ENCODE results near the gene OR5H15.
"Not testable (repeated sequence)": the region's sequence is repeated elsewhere in the genome, so short reads cannot be mapped to it uniquely, and the experiment has no call there.

The OR5H15 gene

DNA sequence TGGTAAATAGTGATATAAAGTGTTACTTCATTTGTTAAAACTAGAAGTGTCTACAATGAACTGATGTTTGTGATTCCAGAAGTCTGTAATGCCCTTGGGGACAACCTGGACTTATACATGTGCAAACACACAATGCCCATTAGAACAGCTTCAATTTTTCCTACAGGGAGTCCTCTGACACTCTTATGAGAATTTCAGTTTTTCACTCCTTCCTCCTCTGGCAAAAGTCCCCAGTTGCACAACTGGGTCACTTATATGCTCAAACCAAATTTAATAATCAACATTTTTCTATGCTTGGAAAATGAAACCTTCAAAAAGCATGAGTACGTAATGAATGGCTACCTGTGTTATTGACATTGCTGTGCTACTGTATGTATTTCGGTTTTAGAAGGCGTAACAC, at the start of gene OR5H15:
Gene OR5H15 (plus strand): TSS at position 301 of the 400 bp plus-strand sequence. CDS start 2,004 bp downstream, outside the sequence.
- no peak for DNase-seq

DNA sequence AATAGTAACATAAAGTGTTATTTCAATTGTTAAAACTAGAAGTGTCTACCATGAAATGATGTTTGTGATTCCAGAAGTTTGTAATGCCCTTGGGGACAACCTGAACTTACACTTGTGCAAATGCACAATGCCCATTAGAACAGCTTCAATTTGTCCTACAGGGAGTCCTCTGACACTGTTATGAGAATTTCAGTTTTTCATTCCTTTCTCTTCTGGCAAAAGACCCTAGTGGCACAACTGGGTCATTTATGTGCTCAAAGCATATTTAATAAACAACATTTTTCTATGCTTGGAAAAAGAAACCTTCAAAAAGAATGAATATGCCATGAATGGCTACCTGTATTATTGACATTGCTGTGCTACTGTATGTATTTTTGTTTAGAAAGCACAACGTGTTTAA, 36.1 kb upstream of the OR5H15 start, which contains the start of gene OR5H1:
Gene OR5H1 (plus strand): TSS at position 301 of the 400 bp plus-strand sequence. CDS start 1,977 bp downstream, outside the sequence.
- no peak for DNase-seq

DNA sequence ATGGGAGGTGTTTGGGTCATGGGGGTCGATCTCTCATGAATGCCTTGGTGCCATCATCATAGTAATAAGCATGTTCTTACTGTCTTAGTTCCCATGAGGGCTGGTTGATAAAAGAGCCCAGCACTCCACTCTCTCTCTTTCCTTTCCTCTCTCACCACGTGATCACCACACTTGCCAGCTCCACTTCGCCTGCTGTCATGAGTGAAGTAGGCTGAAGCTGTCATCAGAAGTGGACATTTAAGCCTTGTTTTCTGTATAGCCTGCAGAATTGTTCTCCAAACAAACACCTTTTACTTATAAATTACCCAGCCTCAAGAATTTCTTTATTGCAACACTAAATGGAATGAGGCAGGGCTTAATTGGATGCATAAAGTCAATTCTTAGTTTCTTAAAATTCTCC, 29.9 kb upstream of the OR5H15 start:
- no peak for DNase-seq

DNA sequence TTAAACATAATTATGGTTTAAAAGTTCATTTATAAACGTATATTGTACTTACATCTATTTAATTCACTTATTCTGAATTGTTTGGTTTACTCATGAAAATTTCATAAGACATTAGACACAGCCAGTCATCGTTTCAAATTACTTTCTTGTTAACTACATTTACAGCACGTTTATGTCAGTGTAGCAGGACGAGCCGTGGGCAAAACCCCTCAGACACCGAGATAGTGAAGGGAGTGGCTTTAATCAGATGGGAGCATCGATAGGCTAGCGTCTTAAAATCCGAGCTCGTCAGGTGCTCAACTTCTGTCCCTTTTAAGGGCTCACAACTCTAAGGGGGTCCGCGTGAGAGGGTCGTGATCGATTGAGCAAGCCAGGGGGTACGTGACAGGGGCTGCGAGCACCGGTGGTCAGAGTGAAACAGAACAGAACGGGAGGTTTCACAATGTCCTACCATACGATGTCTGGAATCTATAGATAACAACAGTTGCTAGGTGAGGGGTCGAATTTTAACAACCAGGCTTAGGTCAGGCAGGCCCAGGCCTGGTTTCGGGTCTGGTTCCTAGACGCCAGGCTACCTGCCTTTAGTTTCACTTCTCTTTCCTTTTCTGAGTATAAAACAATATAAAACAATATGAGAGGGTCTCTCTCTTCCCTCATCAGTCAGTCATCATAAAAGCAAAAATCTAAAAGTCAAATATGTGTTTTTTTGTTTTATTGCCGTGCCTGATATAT, 28.5 kb upstream of the OR5H15 start:
- not testable (repeated sequence) for DNase-seq

DNA sequence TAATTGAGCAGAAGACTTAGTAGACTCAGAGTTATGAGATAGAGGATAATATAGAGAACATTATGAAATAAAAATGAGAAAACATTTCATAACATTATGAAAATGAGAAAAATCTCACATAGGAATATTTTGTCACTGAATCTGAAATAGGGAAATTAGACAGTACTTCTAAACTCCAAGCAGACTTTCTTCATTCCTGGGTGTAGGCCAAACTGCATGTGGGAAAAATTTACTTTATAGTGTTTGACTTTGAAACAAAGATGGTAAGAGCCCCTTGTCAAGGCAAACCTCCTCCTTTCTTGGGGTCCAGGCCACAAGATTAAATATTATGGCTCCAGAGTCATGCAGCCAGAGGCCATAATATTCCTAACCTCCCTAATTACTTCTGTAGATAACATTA, 26.0 kb upstream of the OR5H15 start:
- no peak for DNase-seq

DNA sequence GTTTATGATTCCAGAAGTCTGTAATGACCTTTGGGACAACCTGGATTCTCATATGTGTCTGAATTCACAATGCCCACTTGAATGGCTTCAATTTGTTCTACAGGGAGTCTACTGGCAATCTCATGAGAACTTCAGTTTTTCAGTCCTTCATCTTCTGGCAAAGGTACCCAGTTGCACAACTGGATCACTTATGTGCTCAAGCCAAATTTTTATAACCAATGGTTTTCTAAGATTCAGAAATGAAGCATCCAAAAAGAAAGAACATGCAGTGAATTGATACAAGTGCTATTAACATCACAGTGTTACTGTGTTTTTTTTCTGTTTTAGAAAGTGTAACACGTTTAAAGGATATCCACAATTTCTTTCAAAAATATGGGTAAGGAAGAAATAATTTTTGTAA, 19.3 kb upstream of the OR5H15 start, which contains the start of gene OR5H14:
Gene OR5H14 (plus strand): TSS at position 301 of the 400 bp plus-strand sequence. CDS start 1,907 bp downstream, outside the sequence.
- DNase-seq: no peak

DNA sequence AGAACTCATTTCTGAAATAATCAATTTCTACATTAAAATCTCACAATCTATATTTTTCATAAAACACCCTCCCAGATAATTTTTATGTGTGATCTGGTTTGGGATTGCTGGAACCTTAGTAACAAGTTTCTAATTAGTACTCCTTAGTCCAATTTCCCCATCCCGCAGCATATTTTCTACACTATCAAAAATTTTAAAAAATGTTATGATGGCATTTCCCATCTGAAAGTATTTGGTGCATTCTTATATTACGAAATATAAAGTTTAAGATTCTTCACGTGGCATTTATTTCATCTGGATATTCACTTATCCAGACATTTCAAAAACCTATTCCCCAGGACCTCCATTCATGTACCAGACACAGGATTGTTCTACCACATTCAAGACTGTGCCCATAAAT, 17.7 kb upstream of the OR5H15 start:
- DNase-seq: no peak

DNA sequence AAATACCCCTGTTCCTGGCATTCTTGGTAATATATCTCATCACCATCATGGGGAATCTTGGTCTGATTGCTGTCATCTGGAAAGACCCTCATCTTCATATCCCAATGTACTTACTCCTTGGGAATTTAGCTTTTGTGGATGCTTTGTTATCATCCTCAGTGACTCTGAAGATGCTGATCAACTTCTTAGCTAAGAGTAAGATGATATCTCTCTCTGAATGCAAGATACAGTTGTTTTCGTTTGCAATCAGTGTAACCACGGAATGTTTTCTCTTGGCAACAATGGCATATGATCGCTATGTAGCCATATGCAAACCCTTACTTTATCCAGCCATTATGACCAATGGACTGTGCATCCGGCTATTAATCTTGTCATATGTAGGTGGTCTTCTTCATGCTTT, 17.0 kb upstream of the OR5H15 start:
- DNase-seq: not testable (repeated sequence)

DNA sequence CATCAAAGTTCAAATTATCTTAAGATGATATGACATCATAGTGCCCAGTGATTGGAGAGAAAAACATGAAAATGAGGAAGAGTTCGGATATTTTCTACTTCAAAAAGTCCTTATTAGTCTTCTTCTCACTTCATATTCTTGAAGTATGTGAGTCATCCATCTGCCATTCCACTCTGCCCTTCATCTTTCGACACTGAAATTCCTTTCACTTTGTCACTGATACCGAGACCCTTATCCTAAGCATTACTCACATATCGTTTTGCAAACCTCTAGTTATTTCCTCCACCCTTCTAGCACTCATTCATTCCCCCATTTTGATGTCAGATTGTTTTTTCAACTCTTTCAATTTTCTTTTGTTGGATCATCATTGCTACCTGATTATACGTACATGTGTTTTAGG, 15.3 kb upstream of the OR5H15 start:
- no peak for DNase-seq

DNA sequence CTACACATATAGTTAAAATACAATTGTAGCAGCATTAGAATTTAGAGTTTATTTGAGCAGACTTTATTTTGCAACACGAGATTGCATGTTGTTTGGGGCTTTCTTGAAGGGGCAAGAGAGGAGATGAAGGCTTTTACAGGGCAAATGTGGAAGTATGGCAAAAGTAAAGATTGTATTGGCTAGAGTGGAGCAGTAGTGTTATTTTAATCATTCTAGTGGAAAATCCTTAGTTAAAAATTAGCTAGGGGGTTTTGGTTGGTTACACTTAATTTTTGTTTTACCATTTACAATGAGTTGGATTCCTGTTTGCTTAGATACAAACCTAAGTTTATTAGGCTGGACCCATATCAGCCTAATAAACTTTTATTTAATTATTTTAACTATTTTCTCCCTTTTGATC, 4.6 kb downstream of the OR5H15 start:
- no peak for DNase-seq

DNA sequence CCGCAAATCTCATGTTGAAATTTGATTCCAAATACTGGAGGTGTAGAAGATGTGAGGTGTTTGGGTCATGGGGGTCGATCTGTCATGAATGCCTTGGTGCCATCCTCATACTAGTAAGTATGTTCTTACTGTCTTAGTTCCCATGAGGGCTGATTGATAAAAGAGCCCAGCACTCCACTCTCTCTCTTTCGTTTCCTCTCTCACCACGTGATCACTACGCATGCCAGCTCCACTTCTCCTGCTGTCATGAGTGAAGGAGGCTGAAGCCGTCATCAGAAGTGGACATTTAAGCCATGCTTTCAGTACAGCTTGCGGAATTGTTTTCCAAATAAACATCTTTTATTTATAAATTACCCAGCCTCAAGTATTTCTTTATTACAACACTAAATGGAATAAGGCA, 6.1 kb downstream of the OR5H15 start:
- no peak for DNase-seq

DNA sequence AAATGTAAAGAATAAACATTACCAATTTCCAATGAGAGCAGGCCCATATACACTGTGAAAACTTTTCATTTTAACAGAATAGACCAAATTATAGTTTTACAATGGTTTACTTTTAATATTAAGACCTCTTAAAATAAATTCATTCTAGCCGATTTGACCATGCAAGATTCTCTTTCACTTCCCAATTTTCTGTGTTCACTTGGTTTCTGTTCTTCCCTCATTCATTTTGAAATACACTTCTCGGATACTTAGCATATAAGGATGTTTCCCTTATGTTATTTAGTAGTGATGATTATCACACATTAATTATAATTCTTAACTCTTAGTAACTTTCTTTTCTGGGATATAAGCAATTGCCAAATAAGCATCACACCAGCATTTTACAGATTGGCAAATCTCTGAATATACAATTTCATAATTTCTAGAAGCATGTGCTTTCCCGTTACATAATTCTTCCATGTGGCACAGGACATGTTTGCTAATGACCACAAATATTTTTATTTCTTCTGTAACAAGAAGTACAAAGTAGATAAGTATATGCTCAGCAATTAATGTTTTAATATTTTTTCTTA, 13.9 kb downstream of the OR5H15 start:
- no peak for DNase-seq

DNA sequence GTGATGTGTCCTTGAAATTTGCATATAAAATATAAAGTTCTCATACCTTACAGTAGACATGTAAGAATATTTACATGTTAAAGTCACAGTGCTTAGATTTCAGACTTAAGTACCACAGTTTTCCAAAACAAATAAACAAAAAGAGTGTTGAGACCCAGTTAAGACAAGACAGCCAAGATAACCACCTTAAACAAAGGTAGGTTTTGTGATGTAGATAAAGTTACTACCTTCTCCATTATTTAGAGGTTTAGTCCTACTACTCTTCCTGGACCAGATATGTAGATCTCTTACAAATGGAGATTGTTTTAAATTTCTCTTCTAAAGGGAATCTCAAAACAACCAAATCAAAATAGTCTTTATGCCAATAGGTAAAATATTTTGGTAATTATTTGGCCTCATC, 15.7 kb downstream of the OR5H15 start:
- no peak for DNase-seq

DNA sequence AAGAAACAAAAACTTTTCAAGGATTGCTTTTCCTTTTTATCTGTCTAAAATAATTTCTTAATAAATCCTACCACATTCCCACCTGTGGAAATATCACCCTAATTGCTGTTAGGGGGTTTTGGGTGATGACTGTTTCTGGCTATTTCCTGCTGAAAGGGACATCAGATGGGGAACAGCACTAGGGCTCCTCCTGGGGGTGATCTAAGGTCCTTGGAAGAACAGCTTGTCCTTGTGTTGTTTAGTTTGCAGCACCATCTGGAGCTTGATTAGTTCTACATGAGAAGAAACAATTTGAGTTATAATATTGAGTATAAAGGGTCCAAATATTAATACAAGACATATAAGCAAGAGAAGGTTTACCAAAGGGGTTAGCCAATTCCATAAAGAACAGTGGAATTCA, 18.7 kb downstream of the OR5H15 start:
- DNase-seq: no peak

DNA sequence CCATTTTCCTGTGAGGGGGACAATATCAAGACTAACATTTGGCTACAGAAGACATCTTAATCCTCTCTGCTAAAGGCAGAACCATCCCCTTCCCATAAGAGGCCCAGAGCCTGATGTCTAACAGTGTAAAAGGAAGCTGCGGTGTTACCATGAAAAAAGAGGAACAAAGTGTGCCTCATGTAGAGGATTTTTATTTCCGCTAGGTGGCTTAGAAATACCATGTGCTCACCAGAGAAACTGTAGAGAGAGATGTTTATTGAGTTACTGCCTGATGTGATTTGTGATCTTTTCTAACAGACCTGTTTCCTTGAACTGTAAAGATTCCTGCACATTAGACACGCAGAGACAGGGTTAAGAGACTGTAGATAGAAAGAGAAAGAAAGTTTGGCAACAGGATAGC, 22.0 kb downstream of the OR5H15 start:
- DNase-seq: no peak

DNA sequence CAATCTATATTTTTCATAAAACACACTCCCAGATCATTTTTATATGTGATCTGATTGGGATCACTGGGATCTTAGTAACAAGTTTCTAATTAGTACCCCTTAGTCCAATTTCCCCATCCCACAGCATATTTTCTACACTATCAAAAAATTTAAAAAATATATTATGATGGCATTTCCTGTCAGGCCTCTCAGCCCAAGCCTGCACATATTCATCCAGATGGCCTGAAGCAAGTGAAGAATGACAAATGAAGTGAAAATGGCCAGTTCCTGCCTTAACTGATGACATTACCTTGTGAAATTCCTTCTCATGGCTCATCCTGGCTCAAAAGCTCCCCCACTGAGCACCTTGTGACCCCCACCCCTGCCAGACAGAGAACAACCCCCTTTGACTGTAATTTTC, 24.4 kb downstream of the OR5H15 start:
- not testable (repeated sequence) for DNase-seq

DNA sequence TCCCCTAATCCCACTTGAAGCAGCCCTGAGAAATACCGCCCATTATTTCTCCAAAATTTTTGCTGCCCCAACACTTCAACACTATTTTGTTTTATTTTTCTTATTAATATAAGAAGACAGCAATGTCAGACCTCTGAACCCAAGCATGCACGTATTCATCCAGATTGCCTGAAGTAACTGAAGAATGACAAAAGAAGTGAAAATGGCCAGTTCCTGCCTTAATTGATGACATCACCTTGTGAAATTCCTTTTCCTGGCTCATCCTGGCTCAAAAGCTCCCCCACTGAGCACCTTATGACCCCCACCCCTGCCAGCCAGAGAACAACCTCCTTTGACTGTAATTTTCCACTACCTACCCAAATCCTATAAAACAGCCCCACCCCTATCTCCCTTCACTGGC, 29.8 kb downstream of the OR5H15 start:
- not testable (repeated sequence) for DNase-seq

DNA sequence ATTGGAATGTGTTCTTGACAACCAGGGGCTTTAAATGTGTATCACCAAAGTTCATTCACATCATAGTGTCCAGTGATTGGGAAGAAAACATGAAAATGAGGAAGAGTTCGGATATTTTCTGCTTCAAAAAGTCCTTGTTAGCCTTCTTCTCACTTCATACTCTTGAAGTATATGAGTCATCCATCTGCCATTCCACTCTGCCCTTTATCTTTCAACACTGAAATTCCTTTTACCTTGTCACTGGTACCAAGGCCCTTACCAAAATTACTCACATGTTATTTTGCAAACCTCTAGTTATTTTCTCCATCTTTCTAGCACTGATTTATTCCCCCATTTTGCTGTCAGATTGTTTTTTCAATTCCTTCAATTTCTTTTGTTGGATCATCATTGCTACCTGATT, 32.5 kb downstream of the OR5H15 start:
- DNase-seq: no peak

DNA sequence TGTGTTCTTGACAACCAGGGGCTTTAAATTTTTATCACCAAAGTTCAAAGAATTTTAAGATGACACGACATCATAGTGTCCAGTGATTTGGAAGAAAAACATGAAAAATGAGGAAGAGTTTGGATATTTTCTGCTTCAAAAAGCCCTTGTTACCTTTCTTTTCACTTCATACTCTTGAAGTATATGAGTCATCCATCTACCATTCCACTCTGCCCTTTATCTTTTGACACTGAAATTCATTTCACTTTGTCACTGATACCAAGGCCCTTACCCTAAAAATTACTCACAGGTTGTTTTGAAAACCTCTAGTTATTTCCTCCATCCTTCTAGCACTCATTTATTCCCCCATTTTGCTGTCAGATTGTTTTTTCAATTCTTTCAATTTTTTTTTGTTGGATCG, 42.7 kb downstream of the OR5H15 start:
- no peak for DNase-seq

DNA sequence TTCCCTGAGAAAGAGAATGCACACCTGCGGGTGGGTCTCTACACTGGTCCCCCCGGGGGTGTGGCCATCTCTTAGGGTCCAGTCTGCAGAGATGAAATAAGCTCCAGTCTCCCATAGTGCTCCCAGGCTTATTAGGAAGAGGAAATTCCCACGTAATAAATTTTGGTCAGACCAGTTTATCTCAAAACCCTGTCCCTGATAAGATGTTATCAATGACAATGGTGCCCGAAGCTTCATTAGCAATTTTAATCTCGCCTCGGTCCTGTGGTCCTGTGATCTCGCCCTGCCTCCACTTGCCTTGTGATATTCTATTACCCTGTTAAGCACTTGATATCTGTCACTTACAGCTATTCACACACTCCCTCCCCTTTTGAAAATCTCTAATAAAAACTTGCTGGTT, 46.8 kb downstream of the OR5H15 start:
- DNase-seq: no peak

DNA sequence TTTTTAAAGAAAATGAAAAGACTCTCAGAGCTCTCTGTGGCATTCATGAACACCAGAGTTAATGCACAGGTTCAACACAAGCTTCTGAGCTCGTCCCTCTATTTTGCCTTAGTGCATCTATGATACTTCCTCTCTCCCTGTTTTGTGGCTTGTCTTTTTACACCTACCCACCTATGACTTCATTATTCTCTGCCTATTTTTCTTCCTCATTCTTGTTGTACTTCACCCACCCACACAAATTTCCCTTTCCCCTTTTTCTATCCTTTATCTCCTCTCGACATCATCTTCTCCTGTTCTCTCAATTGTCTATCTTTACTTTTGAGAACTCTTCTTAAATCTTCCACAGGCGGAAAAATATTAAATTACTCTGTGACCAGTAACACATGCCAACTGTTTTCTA, 48.6 kb downstream of the OR5H15 start:
- no peak for DNase-seq

Data from hypothalamus (tissue), 51 donors.